ENCODE data around the gene SSU72. TPM values are rescaled to one million over a fixed set of nuclear protein-coding genes. Genes with fewer than 3 reads are reported as not detected.

The SSU72 gene
- polyA plus RNA-seq, 1 donor (not counting 4 experiments of a cell fraction or from before 2014, with no cell fraction given) = 79.7 TPM

GRCh38 chr1:1613509-1614082, 38.9 kb upstream of the SSU72 start:
- DNase-seq (ENCODE audit: low read depth, low spot score) = no peak
- H3K4me3 ChIP-seq (ENCODE audit: control insufficient read depth in 2 of 3, extremely low read depth in 1 of 3, insufficient read depth in 2 of 3, low read depth in 1 of 3, low read length in 3 of 3) = peak overlapping the region in 1 of 3 experiments; percentile 96
- H3K27ac ChIP-seq (ENCODE audit: control insufficient read depth, insufficient read depth, low read length) = no peak overlapping the region

GRCh38 chr1:1612104-1612400, 37.4 kb upstream of the SSU72 start:
- Histone ChIP-seq H2AFZ (ENCODE audit: control insufficient read depth, low read length) (no peak overlapping the region), H3K4me1 (ENCODE audit: control insufficient read depth, extremely low read depth, insufficient read depth, low read length) (peaks cover 18% of the 10 kb centered on the region), H3K9me3 (ENCODE audit: control insufficient read depth, low read depth, low read length) (no peaks in the 10 kb centered on the region), H3K27ac (ENCODE audit: control insufficient read depth, insufficient read depth, low read length) (no peak overlapping the region), H3K9ac (ENCODE audit: control insufficient read depth, extremely low read depth, insufficient read depth, low read length) (no peak overlapping the region), H3K27me3 (ENCODE audit: control insufficient read depth, extremely low read depth, insufficient read depth, low read length) (no peaks in the 10 kb centered on the region), H4K20me1 (ENCODE audit: control insufficient read depth, extremely low read depth, insufficient read depth, low read length) (no peaks in the 10 kb centered on the region), H3K4me2 (ENCODE audit: control insufficient read depth, extremely low read depth, insufficient read depth, low read depth, low read length) (no peak overlapping the region), H3K9me1 (ENCODE audit: control insufficient read depth, extremely low read depth, insufficient read depth, low read length) (no peaks in the 10 kb centered on the region), H3K36me3 (ENCODE audit: control insufficient read depth in 2 of 2, extremely low read depth in 1 of 2, insufficient read depth in 2 of 2, low read length in 2 of 2) (no peaks in the 10 kb centered on the region), H3K4me3 (ENCODE audit: control insufficient read depth in 2 of 3, extremely low read depth in 1 of 3, insufficient read depth in 2 of 3, low read depth in 1 of 3, low read length in 3 of 3) (no peak overlapping the region), H3K79me2 (ENCODE audit: control insufficient read depth, insufficient read depth, low read length) (peaks cover 13% of the 10 kb centered on the region)
- FAIRE-seq (no peak), DNase-seq (ENCODE audit: low read depth, low spot score) (no peak)
- dilution Hi-C loops (cut with MboI; ENCODE audit: extremely low pct_ligation_motif_present, low sequenced_read_pairs) = no loop called here
- no peak for TF ChIP-seq CTCF (optimal IDR thresholded peaks at IDR 0.05 in 1 of 3, IDR thresholded peaks at IDR 0.05 in 1 of 3, conservative IDR thresholded peaks at IDR 0.05 in 1 of 3; ENCODE audit: extremely low read depth in 1 of 3, insufficient read depth in 2 of 3, low read length in 3 of 3)
- no peak for TF ChIP-seq EZH2 (IDR thresholded peaks at IDR 0.05; ENCODE audit: low read length)

More at GRCh38 chr1:1613509-1614082, 38.9 kb upstream of the SSU72 start:
- Histone ChIP-seq H2AFZ (ENCODE audit: control insufficient read depth, low read length) (no peak overlapping the region), H3K27me3 (ENCODE audit: control insufficient read depth, extremely low read depth, insufficient read depth, low read length) (no peaks in the 10 kb centered on the region), H3K4me1 (ENCODE audit: control insufficient read depth, extremely low read depth, insufficient read depth, low read length) (peaks cover 18% of the 10 kb centered on the region), H3K4me2 (ENCODE audit: control insufficient read depth, extremely low read depth, insufficient read depth, low read depth, low read length) (peak overlapping the region; percentile 76), H3K36me3 (ENCODE audit: control insufficient read depth in 2 of 2, extremely low read depth in 1 of 2, insufficient read depth in 2 of 2, low read length in 2 of 2) (peaks cover 0 to 3% of the 10 kb centered on the region in 2 experiments), H4K20me1 (ENCODE audit: control insufficient read depth, extremely low read depth, insufficient read depth, low read length) (no peaks in the 10 kb centered on the region), H3K9ac (ENCODE audit: control insufficient read depth, extremely low read depth, insufficient read depth, low read length) (no peak overlapping the region), H3K9me1 (ENCODE audit: control insufficient read depth, extremely low read depth, insufficient read depth, low read length) (no peaks in the 10 kb centered on the region), H3K9me3 (ENCODE audit: control insufficient read depth, low read depth, low read length) (no peaks in the 10 kb centered on the region), H3K79me2 (ENCODE audit: control insufficient read depth, insufficient read depth, low read length) (peaks cover 13% of the 10 kb centered on the region)
- TF ChIP-seq CTCF (optimal IDR thresholded peaks at IDR 0.05 in 1 of 3, IDR thresholded peaks at IDR 0.05 in 1 of 3, conservative IDR thresholded peaks at IDR 0.05 in 1 of 3; ENCODE audit: extremely low read depth in 1 of 3, insufficient read depth in 2 of 3, low read length in 3 of 3) (no peak), EZH2 (IDR thresholded peaks at IDR 0.05; ENCODE audit: low read length) (no peak)
- dilution Hi-C loops (cut with MboI; ENCODE audit: extremely low pct_ligation_motif_present, low sequenced_read_pairs) = no loop called here
- no peak for FAIRE-seq

Measured in keratinocyte (primary cell).